GM23338 (cell line): ENCODE measurements around the gene INTS14. TPM values are rescaled to one million over a fixed set of nuclear protein-coding genes. Genes with fewer than 3 reads are reported as not detected.

Source experiments
- ATAC-seq: fragments of 200-7000 bp; cut with Tn5 transposase; 3 replicates; pipeline ENCODE4 v1.9.1; 2020
- DNase-seq: peaks from one replicate; pipeline ENCODE4 v3.0.0-alpha.2; 2015; ENCODE audit warnings: low spot score
- H2AFZ ChIP-seq: fragments of 200-600 bp; sonication (generic); 2 replicates; pipeline ENCODE4 v1.8.0; 2016; ENCODE audit warnings: antibody characterized with exemption, mild to moderate bottlenecking, moderate library complexity
- H3F3A ChIP-seq: fragments of 200-600 bp; sonication (generic); replicated peaks from 2 replicates; pipeline ENCODE4 v1.8.0; 2017; ENCODE audit warnings: antibody characterized with exemption, mixed run types, low read depth
- H3K27ac ChIP-seq: fragments of 200-600 bp; sonication (generic); 2 replicates; pipeline ENCODE4 v1.6.1; 2016; ENCODE audit warnings: low read depth
- H3K27me3 ChIP-seq: fragments of 200-600 bp; sonication (generic); 2 replicates; pipeline ENCODE4 v1.8.0; 2016; ENCODE audit warnings: mild to moderate bottlenecking, mixed run types, moderate library complexity; ENCODE audit not compliant: insufficient read depth
- H3K36me3 ChIP-seq: fragments of 200-600 bp; sonication (generic); 2 replicates; pipeline ENCODE4 v1.8.0; 2016; ENCODE audit warnings: mild to moderate bottlenecking; ENCODE audit not compliant: insufficient read depth
- H3K4me1 ChIP-seq: fragments of 200-600 bp; sonication (generic); 2 replicates; pipeline ENCODE4 v1.8.0; 2016; ENCODE audit warnings: mild to moderate bottlenecking, moderate library complexity; ENCODE audit not compliant: insufficient read depth
- H3K4me2 ChIP-seq: fragments of 200-600 bp; sonication (generic); 2 replicates; pipeline ENCODE4 v1.7.1; 2017; ENCODE audit warnings: mixed run types
- H3K4me3 ChIP-seq: fragments of 200-600 bp; sonication (generic); 2 replicates; pipeline ENCODE4 v1.6.1; 2016; ENCODE audit warnings: mixed run types
- H3K79me2 ChIP-seq: fragments of 200-600 bp; sonication (generic); replicated peaks from 2 replicates; pipeline ENCODE4 v1.8.0; 2017; ENCODE audit warnings: mild to moderate bottlenecking; ENCODE audit not compliant: insufficient read depth
- H3K9me2 ChIP-seq: fragments of 200-600 bp; sonication (generic); 2 replicates; pipeline ENCODE4 v1.8.0; 2017; ENCODE audit not compliant: insufficient read depth
- H4K20me1 ChIP-seq: fragments of 200-600 bp; sonication (generic); replicated peaks from 2 replicates; pipeline ENCODE4 v1.8.0; 2017; ENCODE audit warnings: mild to moderate bottlenecking; ENCODE audit not compliant: insufficient read depth
- H3K27ac Mint-ChIP-seq: 2 replicates; pipeline ENCODE4 v1.8.0; 2020; ENCODE audit warnings: inconsistent platforms, mild to moderate bottlenecking, moderate library complexity, mixed read lengths
- H3K27me3 Mint-ChIP-seq: 3 replicates; pipeline ENCODE4 v1.8.0; 2022; ENCODE audit warnings: low read depth, mild to moderate bottlenecking, moderate library complexity, mixed read lengths, inconsistent platforms; ENCODE audit not compliant: insufficient read depth, poor library complexity
- H3K36me3 Mint-ChIP-seq: 3 replicates; pipeline ENCODE4 v1.8.0; 2021; ENCODE audit warnings: low read depth, mild to moderate bottlenecking, inconsistent platforms, moderate library complexity, mixed read lengths
- H3K4me1 Mint-ChIP-seq: 3 replicates; pipeline ENCODE4 v1.8.0; 2020; ENCODE audit warnings: mild to moderate bottlenecking, inconsistent platforms, mixed read lengths
- H3K4me3 Mint-ChIP-seq: 3 replicates; pipeline ENCODE4 v1.8.0; 2021; ENCODE audit warnings: moderate library complexity, mild to moderate bottlenecking, inconsistent platforms, mixed read lengths
- H3K9me3 Mint-ChIP-seq: 3 replicates; pipeline ENCODE4 v1.8.0; 2020; ENCODE audit warnings: moderate library complexity, mild to moderate bottlenecking, inconsistent platforms, mixed read lengths
- EZH2 ChIP-seq: fragments of 200-600 bp; sonication (generic); IDR thresholded peaks from one replicate; pipeline ENCODE4 v1.8.0; 2017; ENCODE audit warnings: antibody characterized with exemption, mild to moderate bottlenecking, low read depth; ENCODE audit not compliant: unreplicated experiment
- EZH2phosphoT487 ChIP-seq: fragments of 200-600 bp; sonication (generic); IDR thresholded peaks from one replicate; pipeline ENCODE4 v1.8.1; 2018; ENCODE audit warnings: antibody characterized with exemption; ENCODE audit not compliant: unreplicated experiment
- JUNB ChIP-seq: IDR thresholded peaks from one replicate; pipeline ENCODE4 v1.6.1; 2016; ENCODE audit warnings: antibody characterized with exemption; ENCODE audit not compliant: unreplicated experiment
- REST ChIP-seq: IDR thresholded peaks from one replicate; pipeline ENCODE4 v1.6.1; 2018; ENCODE audit warnings: antibody characterized with exemption; ENCODE audit not compliant: unreplicated experiment
- STAT1 ChIP-seq: IDR thresholded peaks from one replicate; pipeline ENCODE4 v1.6.1; 2016; ENCODE audit warnings: antibody characterized with exemption; ENCODE audit not compliant: unreplicated experiment
- ZNF114 ChIP-seq: fragments of 250-450 bp; sonication (Bioruptor Pico); IDR thresholded peaks from 2 replicates; pipeline ENCODE4 v1.5.0; 2020; ENCODE audit warnings: mild to moderate bottlenecking, moderate library complexity
- ZNF331 ChIP-seq: fragments of 250-450 bp; sonication (Bioruptor Pico); IDR thresholded peaks from 2 replicates; pipeline ENCODE4 v1.5.0; 2020; ENCODE audit warnings: low read depth, mild to moderate bottlenecking, moderate library complexity
- ZNF462 ChIP-seq: fragments of 250-450 bp; sonication (Bioruptor Pico); IDR thresholded peaks from 2 replicates; pipeline ENCODE4 v1.5.0; 2020; ENCODE audit warnings: mild to moderate bottlenecking, moderate library complexity
- polyA plus RNA-seq: library from polyadenylated mRNA; unstranded; fragments of >200 nt; fragmentation: Nextera tagmentation; extraction: Ambion mirVana; gene quantifications from 2 replicates; pipeline ENCODE4 v1.2.1, GENCODE V29; 2016
- total RNA-seq: library from RNA; depleted of rRNA; stranded (reverse); fragments of >200 nt; shearing (Covaris generic); gene quantifications from 2 replicates; pipeline ENCODE4 v1.2.3, GENCODE V29; 2014
- TF ChIP-seq, protein P1 (sequence below), 2 experiments: fragments of 200-600 bp in 1 of 2; sonication (generic) in 1 of 2; conservative IDR thresholded peaks; 2 replicates each; pipeline versions ENCODE4 v1.5.1 to v1.6.1; 2016 to 2017; ENCODE audit warnings: antibody characterized with exemption in 2 of 2, low read depth in 2 of 2, mild to moderate bottlenecking in 2 of 2, moderate library complexity in 1 of 2
- TF ChIP-seq, protein P2 (sequence below): IDR thresholded peaks from 2 replicates; pipeline ENCODE4 v1.6.1; 2016; ENCODE audit warnings: antibody characterized with exemption

INTS14 gene
- total and polyA plus RNA-seq, 2 experiments from 2014 or later, result 15.2 to 37.7 TPM

GRCh38 chr15:65632780-65633375 lies 21.9 kb upstream of the INTS14 start (continued):
- no peak for TF ChIP-seq REST
- no peak for TF ChIP-seq ZNF462 (CRISPR knock-in tag)

- Histone ChIP-seq H3K36me3 (no peaks in the 10 kb centered on the region), H3K27ac (no peak overlapping the region), H3K79me2 (no peaks in the 10 kb centered on the region), H3F3A (no peaks in the 10 kb centered on the region), H2AFZ (no peak overlapping the region), H3K27me3 (no peaks in the 10 kb centered on the region), H3K4me2 (no peak overlapping the region), H3K4me1 (no peaks in the 10 kb centered on the region), H4K20me1 (no peaks in the 10 kb centered on the region; the same call in 1 of the 2 replicates), H3K4me3 (no peak overlapping the region), H3K9me2 (0 out of 2 replicates have a peak, but pooled peaks cover 2% of the 10 kb centered on the region)
- ATAC-seq (no peak), DNase-seq (no peak)
- Mint-ChIP-seq H3K9me3 (no peaks in the 10 kb centered on the region), H3K4me3 (no peak overlapping the region), H3K27me3 (no peaks in the 10 kb centered on the region), H3K36me3 (no peaks in the 10 kb centered on the region), H3K27ac (no peak overlapping the region), H3K4me1 (peaks cover 13% of the 10 kb centered on the region; the same call in 2 of the 3 replicates)
- TF ChIP-seq, protein P1, sequence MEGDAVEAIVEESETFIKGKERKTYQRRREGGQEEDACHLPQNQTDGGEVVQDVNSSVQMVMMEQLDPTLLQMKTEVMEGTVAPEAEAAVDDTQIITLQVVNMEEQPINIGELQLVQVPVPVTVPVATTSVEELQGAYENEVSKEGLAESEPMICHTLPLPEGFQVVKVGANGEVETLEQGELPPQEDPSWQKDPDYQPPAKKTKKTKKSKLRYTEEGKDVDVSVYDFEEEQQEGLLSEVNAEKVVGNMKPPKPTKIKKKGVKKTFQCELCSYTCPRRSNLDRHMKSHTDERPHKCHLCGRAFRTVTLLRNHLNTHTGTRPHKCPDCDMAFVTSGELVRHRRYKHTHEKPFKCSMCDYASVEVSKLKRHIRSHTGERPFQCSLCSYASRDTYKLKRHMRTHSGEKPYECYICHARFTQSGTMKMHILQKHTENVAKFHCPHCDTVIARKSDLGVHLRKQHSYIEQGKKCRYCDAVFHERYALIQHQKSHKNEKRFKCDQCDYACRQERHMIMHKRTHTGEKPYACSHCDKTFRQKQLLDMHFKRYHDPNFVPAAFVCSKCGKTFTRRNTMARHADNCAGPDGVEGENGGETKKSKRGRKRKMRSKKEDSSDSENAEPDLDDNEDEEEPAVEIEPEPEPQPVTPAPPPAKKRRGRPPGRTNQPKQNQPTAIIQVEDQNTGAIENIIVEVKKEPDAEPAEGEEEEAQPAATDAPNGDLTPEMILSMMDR (conservative IDR thresholded peaks at IDR 0.05; ENCODE audit: low read depth in 2 of 2), result no peak
- TF ChIP-seq EZH2, result no peak
- no peak for TF ChIP-seq JUNB
- TF ChIP-seq, protein P2, sequence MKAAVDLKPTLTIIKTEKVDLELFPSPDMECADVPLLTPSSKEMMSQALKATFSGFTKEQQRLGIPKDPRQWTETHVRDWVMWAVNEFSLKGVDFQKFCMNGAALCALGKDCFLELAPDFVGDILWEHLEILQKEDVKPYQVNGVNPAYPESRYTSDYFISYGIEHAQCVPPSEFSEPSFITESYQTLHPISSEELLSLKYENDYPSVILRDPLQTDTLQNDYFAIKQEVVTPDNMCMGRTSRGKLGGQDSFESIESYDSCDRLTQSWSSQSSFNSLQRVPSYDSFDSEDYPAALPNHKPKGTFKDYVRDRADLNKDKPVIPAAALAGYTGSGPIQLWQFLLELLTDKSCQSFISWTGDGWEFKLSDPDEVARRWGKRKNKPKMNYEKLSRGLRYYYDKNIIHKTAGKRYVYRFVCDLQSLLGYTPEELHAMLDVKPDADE, result no peak
- no peak for TF ChIP-seq STAT1
- TF ChIP-seq EZH2phosphoT487, result no peak
- no peak for TF ChIP-seq ZNF114 (CRISPR knock-in tag)
- no peak for TF ChIP-seq ZNF331 (CRISPR knock-in tag)
These were observed 20.6 kb upstream of the INTS14 start for GRCh38 chr15:65631503-65631902.
